AG09309 (cell line): ENCODE results near the gene RUFY3.

Source experiments
- DNase-seq: peaks from one replicate; pipeline ENCODE4 v3.0.0-alpha.2; 2010; ENCODE audit warnings: low read depth
- H3K4me3 ChIP-seq: 2 replicates; pipeline ENCODE4 v1.5.1; 2011; ENCODE audit warnings: mild to moderate bottlenecking, low read depth, low read length, moderate library complexity; ENCODE audit not compliant: control insufficient read depth
- TF ChIP-seq, protein P1 (sequence below): IDR thresholded peaks from 2 replicates; pipeline ENCODE4 v1.5.1; 2011; ENCODE audit warnings: mild to moderate bottlenecking, low read depth, low read length, inconsistent platforms; ENCODE audit not compliant: insufficient read depth, control insufficient read depth; ENCODE audit errors: missing control alignments

The RUFY3 gene

DNA sequence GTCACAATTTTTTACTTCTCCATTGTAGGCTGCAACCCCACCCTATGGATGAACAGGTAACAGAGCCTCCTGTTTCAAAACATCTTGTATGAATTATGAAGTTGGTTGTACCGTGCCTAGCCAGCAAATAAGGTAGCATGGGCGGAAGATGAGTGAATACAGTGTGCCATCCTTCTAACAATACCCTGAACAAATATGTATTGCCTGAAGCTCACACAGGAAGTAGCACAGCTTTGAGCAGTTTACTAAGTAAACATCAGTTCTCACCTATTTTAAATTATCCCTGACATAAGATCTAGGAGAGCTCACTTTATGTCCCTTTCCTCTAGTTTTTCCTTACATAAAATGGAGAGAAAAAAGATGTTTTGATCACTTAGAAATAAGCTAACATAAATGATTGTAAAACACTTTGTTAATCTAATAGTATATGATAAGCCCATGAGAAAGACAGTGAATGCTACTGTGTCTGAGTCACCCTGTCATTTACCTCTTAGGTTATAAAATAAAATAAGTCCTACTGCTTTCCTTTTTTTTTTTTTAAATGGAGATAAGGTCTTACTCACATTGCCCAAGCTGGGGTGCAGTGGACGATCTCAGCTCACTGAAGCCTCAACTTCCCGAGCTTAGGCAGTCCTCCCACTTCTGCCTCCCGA lies 81.3 kb downstream of the RUFY3 start:
- TF ChIP-seq, protein P1, sequence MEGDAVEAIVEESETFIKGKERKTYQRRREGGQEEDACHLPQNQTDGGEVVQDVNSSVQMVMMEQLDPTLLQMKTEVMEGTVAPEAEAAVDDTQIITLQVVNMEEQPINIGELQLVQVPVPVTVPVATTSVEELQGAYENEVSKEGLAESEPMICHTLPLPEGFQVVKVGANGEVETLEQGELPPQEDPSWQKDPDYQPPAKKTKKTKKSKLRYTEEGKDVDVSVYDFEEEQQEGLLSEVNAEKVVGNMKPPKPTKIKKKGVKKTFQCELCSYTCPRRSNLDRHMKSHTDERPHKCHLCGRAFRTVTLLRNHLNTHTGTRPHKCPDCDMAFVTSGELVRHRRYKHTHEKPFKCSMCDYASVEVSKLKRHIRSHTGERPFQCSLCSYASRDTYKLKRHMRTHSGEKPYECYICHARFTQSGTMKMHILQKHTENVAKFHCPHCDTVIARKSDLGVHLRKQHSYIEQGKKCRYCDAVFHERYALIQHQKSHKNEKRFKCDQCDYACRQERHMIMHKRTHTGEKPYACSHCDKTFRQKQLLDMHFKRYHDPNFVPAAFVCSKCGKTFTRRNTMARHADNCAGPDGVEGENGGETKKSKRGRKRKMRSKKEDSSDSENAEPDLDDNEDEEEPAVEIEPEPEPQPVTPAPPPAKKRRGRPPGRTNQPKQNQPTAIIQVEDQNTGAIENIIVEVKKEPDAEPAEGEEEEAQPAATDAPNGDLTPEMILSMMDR: no peak
- no peak overlapping the region for H3K4me3 ChIP-seq
- DNase-seq: no peak

DNA sequence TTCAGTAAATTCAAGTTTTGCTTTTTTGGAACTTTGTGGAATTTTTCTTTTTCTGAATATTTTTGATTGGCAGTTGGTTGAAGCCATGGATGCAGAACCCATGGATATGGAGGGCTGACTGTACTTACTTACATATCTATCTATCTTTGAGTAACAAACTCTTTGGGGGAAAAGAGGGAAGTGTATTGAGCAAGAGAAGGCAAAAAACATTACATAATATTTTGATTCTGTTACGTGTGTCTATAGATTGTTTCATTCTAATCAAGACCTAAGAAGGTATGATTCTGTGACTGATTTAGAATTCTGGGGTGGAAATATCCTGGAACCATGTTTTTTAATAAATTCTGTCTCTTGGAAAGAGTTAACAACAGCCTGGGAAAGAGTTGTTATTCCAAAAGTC lies 86.4 kb downstream of the RUFY3 start:
- no peak for DNase-seq
- H3K4me3 ChIP-seq: no peak overlapping the region
- TF ChIP-seq, protein P1: no peak

DNA sequence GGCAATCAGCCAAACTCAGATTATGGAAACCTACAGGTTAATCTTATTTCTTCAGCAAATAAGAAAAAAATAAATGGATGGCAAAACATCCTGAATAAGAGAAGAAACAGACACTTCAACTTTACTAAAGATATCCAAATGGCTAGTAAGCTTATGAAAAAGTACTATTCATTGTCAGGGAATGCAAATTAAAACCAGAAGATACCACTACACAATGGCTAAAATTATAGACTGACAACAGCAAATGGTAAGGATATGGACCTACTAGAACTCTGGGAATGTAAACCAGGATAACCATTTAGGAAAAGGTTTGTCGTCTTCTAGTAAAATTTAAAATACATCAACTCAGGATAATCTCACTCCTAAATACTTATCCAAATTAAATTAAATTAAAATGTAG lies 93.6 kb downstream of the RUFY3 start:
- TF ChIP-seq, protein P1: no peak
- DNase-seq: no peak
- H3K4me3 ChIP-seq: no peak overlapping the region

DNA sequence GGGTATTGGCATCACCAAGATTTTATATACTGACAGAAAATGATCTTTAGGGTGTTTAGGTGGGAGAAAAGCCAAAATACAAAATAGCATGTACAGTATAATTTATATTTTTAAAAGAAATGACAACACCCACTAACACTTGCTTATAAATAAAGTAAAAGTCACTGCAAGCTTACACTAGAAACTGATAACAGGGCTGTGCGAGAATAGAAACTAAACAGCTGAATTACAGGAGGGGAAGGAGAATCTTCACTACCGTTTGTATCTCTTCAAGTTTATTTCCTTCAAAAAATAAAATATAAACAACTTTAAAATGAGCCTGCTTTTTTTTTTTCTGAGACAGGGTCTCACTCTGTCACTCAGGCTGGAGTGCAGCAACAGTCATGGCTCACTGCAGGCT lies 95.1 kb downstream of the RUFY3 start:
- DNase-seq: no peak
- TF ChIP-seq, protein P1: no peak
- no peak overlapping the region for H3K4me3 ChIP-seq

DNA sequence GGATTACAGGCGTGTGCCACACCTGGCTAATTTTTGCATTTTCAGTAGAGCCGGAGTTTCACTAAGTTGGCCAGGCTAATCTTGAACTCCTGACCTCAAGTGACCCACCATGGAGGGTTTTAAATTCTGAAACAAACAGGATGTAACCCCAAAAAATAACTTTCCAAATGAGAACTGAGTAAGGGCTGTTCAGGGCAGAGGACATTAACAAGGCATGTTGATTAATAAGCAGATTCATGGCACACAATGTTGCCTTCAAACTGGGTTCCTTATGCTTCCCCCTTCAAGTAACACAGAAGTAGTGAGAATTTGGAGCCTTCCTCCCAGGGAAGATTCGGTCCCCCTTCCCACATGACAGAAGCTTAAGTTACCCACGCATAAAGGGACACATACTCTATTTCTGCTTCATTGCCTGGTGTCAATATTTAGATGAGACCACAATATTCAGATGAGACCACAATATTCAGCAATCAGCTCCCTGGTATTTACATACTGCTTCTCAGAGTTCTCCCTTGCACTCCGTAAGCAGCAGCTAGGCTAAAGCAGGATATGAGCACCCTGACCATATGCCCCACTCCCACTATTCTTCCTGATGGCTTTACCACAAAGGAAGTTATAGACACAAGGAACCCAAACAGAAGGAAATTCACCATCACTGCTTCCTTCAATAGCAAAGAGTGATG lies 96.5 kb downstream of the RUFY3 start:
- DNase-seq: no peak
- TF ChIP-seq, protein P1: no peak
- no peak overlapping the region for H3K4me3 ChIP-seq

DNA sequence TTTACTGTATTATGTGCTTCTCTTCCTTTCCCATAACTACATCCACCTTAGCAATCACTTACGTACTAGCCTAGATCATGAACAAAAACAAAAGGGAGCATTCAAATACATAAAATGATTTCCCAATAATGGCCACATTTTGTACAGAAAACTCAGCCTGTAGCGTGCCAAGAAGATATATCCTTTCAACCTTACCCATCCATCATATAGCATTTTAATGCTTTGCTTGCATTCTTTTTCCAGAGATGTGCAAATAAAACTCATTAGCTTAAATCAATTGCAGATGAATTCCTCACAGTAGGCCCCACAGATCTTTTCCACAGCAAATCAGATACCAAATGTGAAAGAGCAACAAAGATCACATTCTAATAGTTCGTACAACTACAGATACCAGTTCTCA lies 97.2 kb downstream of the RUFY3 start:
- DNase-seq: no peak
- TF ChIP-seq, protein P1: no peak
- H3K4me3 ChIP-seq: no peak overlapping the region
